ENCODE measurements around the gene SLC38A6. TPM values are rescaled to one million over a fixed set of nuclear protein-coding genes. Genes with fewer than 3 reads are reported as not detected.

The SLC38A6 gene
- total and polyA plus RNA-seq, 2 of the 8 experiments (the other 6 are each of a cell fraction or from before 2014, with no cell fraction given), result 8.1 to 9.8 TPM

- ChIA-PET POLR2A (ENCODE audit: partially characterized antibody) (no interaction called here), CTCF (ENCODE audit: partially characterized antibody) (interaction anchor here (0.6 kb wide), 1 partner anchor 144 kb away, joined by 3 read pairs; no protein-coding TSS in a partner anchor)
- Histone ChIP-seq H2AK5ac (ENCODE audit: low read depth, low read length) (no peak overlapping the region), H3K14ac (ENCODE audit: insufficient read length) (no peak overlapping the region), H3K4me2 (ENCODE audit: insufficient read depth in 1 of 2, low read depth in 2 of 2, low read length in 2 of 2) (no peak overlapping the region), H4K91ac (replicated peaks; ENCODE audit: insufficient read length, low read length) (no peak overlapping the region), H3K79me1 (ENCODE audit: low read depth, low read length) (no peaks in the 10 kb centered on the region), H3K36me3 (ENCODE audit: control insufficient read depth in 2 of 4, insufficient read depth in 4 of 4, low read length in 3 of 4) (no peaks in the 10 kb centered on the region), H3K9me3 (ENCODE audit: insufficient read depth in 2 of 2, low read depth in 1 of 2, low read length in 1 of 2) (no peaks in the 10 kb centered on the region), H3K4me3 (ENCODE audit: extremely low read depth in 1 of 4, insufficient read depth in 2 of 4, low read depth in 3 of 4, low read length in 4 of 4) (no peak overlapping the region), H2BK20ac (ENCODE audit: low read length) (no peak overlapping the region), H3K23me2 (ENCODE audit: low read depth, low read length) (no peaks in the 10 kb centered on the region; the same call in 1 of the 2 replicates), H2BK5ac (ENCODE audit: low read depth, low read length) (no peak overlapping the region), H2AFZ (ENCODE audit: low read length) (no peak overlapping the region), H3K27ac (ENCODE audit: low read depth, low read length) (no peak overlapping the region), H2BK15ac (ENCODE audit: low read length) (no peak overlapping the region), H3K56ac (replicated peaks; ENCODE audit: insufficient read length, low read depth, low read length) (no peak overlapping the region), H4K8ac (ENCODE audit: extremely low read depth, insufficient read depth, low read length) (no peak overlapping the region), H3K9ac (replicated peaks in 1 of 4; ENCODE audit: extremely low read depth in 1 of 4, low read depth in 3 of 4, low read length in 3 of 4) (no peak overlapping the region), H2BK12ac (ENCODE audit: low read depth, low read length) (no peak overlapping the region), H3K4me1 (replicated peaks in 1 of 4; ENCODE audit: control insufficient read depth in 3 of 4, insufficient read depth in 4 of 4, low read length in 3 of 4) (peaks cover 4 to 8% (median 7%) of the 10 kb centered on the region in 4 experiments), H3K27me3 (replicated peaks in 1 of 4; ENCODE audit: control insufficient read depth in 3 of 4, extremely low read depth in 1 of 4, insufficient read depth in 3 of 4, low read length in 3 of 4) (no peaks in the 10 kb centered on the region), H4K20me1 (replicated peaks in 1 of 2; ENCODE audit: control insufficient read depth in 1 of 2, insufficient read depth in 2 of 2, low read length in 2 of 2) (no peaks in the 10 kb centered on the region), H3K18ac (ENCODE audit: extremely low read depth, low read length) (no peak overlapping the region), H2BK120ac (replicated peaks; ENCODE audit: low read depth, low read length) (no peak overlapping the region), H3K79me2 (ENCODE audit: control insufficient read depth in 1 of 2, insufficient read depth in 2 of 2, low read length in 2 of 2) (no peaks in the 10 kb centered on the region), H4K5ac (ENCODE audit: insufficient read length, low read depth, low read length) (no peak overlapping the region), H3K23ac (ENCODE audit: insufficient read length) (no peak overlapping the region), H3K4ac (replicated peaks; ENCODE audit: insufficient read length, low read depth, low read length) (no peak overlapping the region)
- no peak for DNase-seq (ENCODE audit: low read depth in 1 of 2, low spot score in 2 of 2)
- WGBS, 2 experiments (ENCODE audit: extremely low coverage in 1 of 2, insufficient coverage in 1 of 2, insufficient read length in 1 of 2, insufficient replicate concordance in 2 of 2, low coverage in 1 of 2, low lambda C conversion rate in 2 of 2, missing lambda C conversion rate in 1 of 2), result 87% methylated on average over 2 of the region's 2 CpGs; no CpG with 5 or more reads in 1 of the 2 experiments
- no peak for FAIRE-seq
- TF ChIP-seq POU5F1 (IDR thresholded peaks at IDR 0.05; ENCODE audit: low read depth, low read length), result no peak
These were observed 95.5 kb downstream of the SLC38A6 start for GRCh38 chr14:61076556-61076955.
